ENCODE results near the gene FOXO1. TPM values are rescaled to one million over a fixed set of nuclear protein-coding genes. Genes with fewer than 3 reads are reported as not detected.

Gene FOXO1
- total RNA-seq, 2 experiments from 2014 or later = 29.2 to 42.1 TPM

DNA sequence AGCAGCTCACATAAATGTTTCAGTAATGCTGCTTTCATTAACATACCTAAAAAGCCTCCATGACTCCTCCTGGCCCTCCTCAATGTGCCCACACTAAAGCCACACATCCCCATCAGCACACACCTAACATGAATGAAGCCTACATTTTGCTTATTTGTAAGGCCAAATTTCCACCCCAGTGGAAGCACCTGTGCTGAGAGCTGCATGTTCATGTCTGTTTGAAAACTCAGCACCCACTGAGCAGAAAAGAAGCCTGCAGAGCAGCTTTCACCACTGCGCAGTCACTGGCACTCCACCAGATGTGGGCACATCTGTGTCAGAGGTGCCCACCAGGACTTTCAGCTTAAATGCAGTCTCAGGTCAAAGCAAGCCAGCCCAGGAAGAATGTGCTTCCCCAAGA is 93.5 kb downstream of the FOXO1 start:
- DNase-seq (ENCODE audit: low spot score) = peak; percentile 77
- Histone ChIP-seq H3K4me2 (ENCODE audit: low read length) (peak overlapping the region; percentile 61), H3K27ac (ENCODE audit: low read depth, low read length, poor library complexity, severe bottlenecking) (peak overlapping the region; percentile 61), H3K9me2 (ENCODE audit: insufficient read depth, low read length) (no peaks in the 10 kb centered on the region), H3K9me3 (ENCODE audit: low read length) (no peaks in the 10 kb centered on the region), H3K79me2 (ENCODE audit: insufficient read depth, low read depth, low read length) (peaks cover 99% of the 10 kb centered on the region), H3K4me3 (ENCODE audit: low read depth, low read length, poor library complexity, severe bottlenecking) (no peak overlapping the region), H3K4me1 (ENCODE audit: insufficient read depth, low read length, poor library complexity, severe bottlenecking) (peaks cover 96% of the 10 kb centered on the region), H4K20me1 (ENCODE audit: insufficient read depth, low read length) (peaks cover 5% of the 10 kb centered on the region; the same call in 1 of the 2 replicates), H2AFZ (ENCODE audit: low read length) (no peak overlapping the region), H3K36me3 (ENCODE audit: insufficient read depth, low read length) (peaks cover 7% of the 10 kb centered on the region; the same call in 1 of the 2 replicates)
- no TSS peak for BruUV-seq (replicated peaks)
- ChIA-PET CTCF (ENCODE audit: unreplicated experiment) (no interaction called here), POLR2A (interaction anchor here (0.6 to 1.5 kb wide), 6 partner anchors 10 to 140 kb away, joined by 3 to 7 read pairs (median 4); no protein-coding TSS in a partner anchor)
- intact Hi-C loops (cut with micrococcal nuclease; ENCODE audit: unreplicated experiment) = no loop called here
- TF ChIP-seq CTCF (conservative IDR thresholded peaks at IDR 0.05; ENCODE audit: low read length) = no peak
- no peak for TF ChIP-seq EZH2phosphoT487 (IDR thresholded peaks at IDR 0.05; ENCODE audit: borderline replicate concordance, low read depth, low read length)

DNA sequence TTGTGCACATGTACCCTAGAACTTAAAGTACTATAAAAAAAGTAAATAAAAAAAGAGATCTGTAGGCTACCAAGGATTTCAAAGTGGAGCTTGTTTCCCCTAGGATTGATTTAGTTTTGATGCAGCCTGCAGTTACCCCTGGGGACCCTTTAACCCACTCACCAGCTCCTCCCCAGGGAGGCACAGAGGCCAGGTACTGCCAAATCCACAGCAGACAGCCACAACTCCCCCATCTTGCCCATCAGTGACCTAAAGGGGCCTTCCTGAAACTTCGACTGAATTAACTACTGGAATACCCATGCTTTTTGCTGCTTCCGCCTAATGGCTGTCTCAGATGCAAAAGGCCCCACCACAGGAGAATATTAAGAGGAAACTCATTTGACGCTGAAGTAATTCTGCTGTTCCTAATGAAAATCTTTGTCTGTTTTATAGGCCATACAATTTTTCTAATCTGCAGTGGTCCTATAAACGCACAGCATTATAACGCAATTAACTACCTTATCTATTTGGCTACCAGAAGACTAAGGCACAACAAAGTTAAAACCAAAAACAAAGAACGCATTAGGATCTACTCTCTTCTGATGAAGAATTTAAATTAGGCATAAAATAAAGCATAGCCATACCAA is 95.0 kb downstream of the FOXO1 start:
- Histone ChIP-seq H3K9me3 (ENCODE audit: low read length) (no peaks in the 10 kb centered on the region), H3K36me3 (ENCODE audit: insufficient read depth, low read length) (peaks cover 9% of the 10 kb centered on the region), H2AFZ (ENCODE audit: low read length) (no peak overlapping the region), H3K4me3 (ENCODE audit: low read depth, low read length, poor library complexity, severe bottlenecking) (peak overlapping the region; percentile 29), H3K4me1 (ENCODE audit: insufficient read depth, low read length, poor library complexity, severe bottlenecking) (peaks cover 90% of the 10 kb centered on the region), H3K4me2 (ENCODE audit: low read length) (peak overlapping the region; percentile 61), H3K9me2 (ENCODE audit: insufficient read depth, low read length) (no peaks in the 10 kb centered on the region), H3K79me2 (ENCODE audit: insufficient read depth, low read depth, low read length) (peaks cover 100% of the 10 kb centered on the region), H3K27ac (ENCODE audit: low read depth, low read length, poor library complexity, severe bottlenecking) (peak overlapping the region; percentile 52), H4K20me1 (ENCODE audit: insufficient read depth, low read length) (peaks cover 5% of the 10 kb centered on the region; the same call in 1 of the 2 replicates)
- TF ChIP-seq EZH2phosphoT487 (IDR thresholded peaks at IDR 0.05; ENCODE audit: borderline replicate concordance, low read depth, low read length) (no peak), CTCF (conservative IDR thresholded peaks at IDR 0.05; ENCODE audit: low read length) (no peak)
- ChIA-PET POLR2A (interaction anchor here (0.5 to 1.6 kb wide), 11 partner anchors 8 to 1836 kb away, joined by 3 to 9 read pairs (median 3); no protein-coding TSS in a partner anchor), CTCF (ENCODE audit: unreplicated experiment) (interaction anchor here (1.0 to 1.7 kb wide), 4 partner anchors 8 to 97 kb away, joined by 3 to 4 read pairs (median 3); no protein-coding TSS in a partner anchor)
- peak; percentile 53 for DNase-seq (ENCODE audit: low spot score)
- no TSS peak for BruUV-seq (replicated peaks)
- intact Hi-C loops (cut with micrococcal nuclease; ENCODE audit: unreplicated experiment) = no loop called here

- Histone ChIP-seq H3K4me1 (ENCODE audit: insufficient read depth, low read length, poor library complexity, severe bottlenecking) (peaks cover 90% of the 10 kb centered on the region), H3K4me3 (ENCODE audit: low read depth, low read length, poor library complexity, severe bottlenecking) (peak overlapping the region; percentile 29), H3K9me2 (ENCODE audit: insufficient read depth, low read length) (no peaks in the 10 kb centered on the region), H3K36me3 (ENCODE audit: insufficient read depth, low read length) (peaks cover 6% of the 10 kb centered on the region), H4K20me1 (ENCODE audit: insufficient read depth, low read length) (peaks cover 5% of the 10 kb centered on the region; the same call in 1 of the 2 replicates), H3K27ac (ENCODE audit: low read depth, low read length, poor library complexity, severe bottlenecking) (peak overlapping the region; percentile 52), H3K9me3 (ENCODE audit: low read length) (no peaks in the 10 kb centered on the region), H3K79me2 (ENCODE audit: insufficient read depth, low read depth, low read length) (peaks cover 100% of the 10 kb centered on the region), H3K4me2 (ENCODE audit: low read length) (peak overlapping the region; percentile 61), H2AFZ (ENCODE audit: low read length) (no peak overlapping the region)
- ChIA-PET POLR2A (interaction anchor here (0.5 to 1.7 kb wide), 10 partner anchors 9 to 380 kb away, joined by 3 to 9 read pairs (median 4); no protein-coding TSS in a partner anchor), CTCF (ENCODE audit: unreplicated experiment) (interaction anchor here (1.0 to 1.7 kb wide), 4 partner anchors 9 to 97 kb away, joined by 3 to 4 read pairs (median 3); no protein-coding TSS in a partner anchor)
- no peak for DNase-seq (ENCODE audit: low spot score)
- BruUV-seq (replicated peaks) = no TSS peak
- intact Hi-C loops (cut with micrococcal nuclease; ENCODE audit: unreplicated experiment) = no loop called here
- TF ChIP-seq EZH2phosphoT487 (IDR thresholded peaks at IDR 0.05; ENCODE audit: borderline replicate concordance, low read depth, low read length) = no peak
- TF ChIP-seq CTCF (conservative IDR thresholded peaks at IDR 0.05; ENCODE audit: low read length) = no peak
Observed at GRCh38 chr13:40570930-40571329, 95.5 kb downstream of the FOXO1 start.
